A549 treated with CpdA at 1 μM for 4 hours (cell line): Measurements from ENCODE around the gene CCT6A. TPM values are rescaled to one million over a fixed set of nuclear protein-coding genes. Genes with fewer than 3 reads are reported as not detected.

Source experiments
- total RNA-seq: library from RNA; stranded (reverse); fragments of 200-300 nt; extraction: Qiagen RNA extraction; gene quantifications from 5 replicates; pipeline ENCODE4 v1.2.3, GENCODE V29; 2022; ENCODE audit warnings: low read depth

CCT6A gene, protein sequence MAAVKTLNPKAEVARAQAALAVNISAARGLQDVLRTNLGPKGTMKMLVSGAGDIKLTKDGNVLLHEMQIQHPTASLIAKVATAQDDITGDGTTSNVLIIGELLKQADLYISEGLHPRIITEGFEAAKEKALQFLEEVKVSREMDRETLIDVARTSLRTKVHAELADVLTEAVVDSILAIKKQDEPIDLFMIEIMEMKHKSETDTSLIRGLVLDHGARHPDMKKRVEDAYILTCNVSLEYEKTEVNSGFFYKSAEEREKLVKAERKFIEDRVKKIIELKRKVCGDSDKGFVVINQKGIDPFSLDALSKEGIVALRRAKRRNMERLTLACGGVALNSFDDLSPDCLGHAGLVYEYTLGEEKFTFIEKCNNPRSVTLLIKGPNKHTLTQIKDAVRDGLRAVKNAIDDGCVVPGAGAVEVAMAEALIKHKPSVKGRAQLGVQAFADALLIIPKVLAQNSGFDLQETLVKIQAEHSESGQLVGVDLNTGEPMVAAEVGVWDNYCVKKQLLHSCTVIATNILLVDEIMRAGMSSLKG
- 281 to 310 TPM (median 294 TPM) in 5 replicates for total RNA-seq

DNA sequence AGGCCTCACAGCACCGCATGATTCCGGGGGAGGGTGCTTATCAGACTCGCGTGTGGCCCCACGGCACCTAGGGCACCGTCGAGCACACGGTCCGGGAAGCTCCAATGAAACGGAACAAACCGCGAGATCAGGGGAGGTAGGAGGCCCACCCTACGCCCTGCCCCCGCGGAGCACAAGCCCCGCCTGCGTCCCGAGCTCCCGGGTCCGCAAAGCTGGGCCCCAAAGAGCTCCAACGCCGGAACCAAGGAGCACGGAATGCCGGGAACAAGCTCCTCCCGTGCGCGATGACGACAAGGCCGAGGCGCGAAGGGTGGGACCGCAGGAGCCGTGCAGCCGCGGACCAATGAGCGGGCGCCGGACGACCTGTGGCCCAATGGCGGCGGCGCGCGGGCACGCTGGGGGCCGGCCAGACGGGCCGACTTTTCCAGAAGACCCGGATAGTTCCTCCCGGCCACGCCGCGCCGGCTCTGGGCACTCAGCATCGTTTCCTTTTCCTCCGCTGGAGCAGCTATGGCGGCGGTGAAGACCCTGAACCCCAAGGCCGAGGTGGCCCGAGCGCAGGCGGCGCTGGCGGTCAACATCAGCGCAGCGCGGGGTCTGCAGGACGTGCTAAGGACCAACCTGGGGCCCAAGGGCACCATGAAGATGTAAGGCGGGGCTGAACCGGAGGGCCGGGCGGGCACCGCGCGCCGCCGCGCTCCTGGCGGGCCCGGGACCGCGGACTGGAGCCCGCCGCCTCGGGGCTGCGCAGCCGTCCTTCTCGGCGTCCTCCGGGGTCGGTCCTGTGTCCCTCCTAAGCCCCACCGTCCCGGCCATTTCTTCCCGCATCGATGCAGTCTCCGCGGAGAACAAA, at the start of gene CCT6A, which contains the start of gene PSPH:
TSS of gene CCT6A (plus strand) at position 427 of the 853 bp plus-strand sequence. CDS start at position 511, 84 bp downstream.
TSS of gene PSPH (minus strand) at position 106 of the 853 bp plus-strand sequence. CDS start 30,232 bp downstream, outside the sequence.

DNA sequence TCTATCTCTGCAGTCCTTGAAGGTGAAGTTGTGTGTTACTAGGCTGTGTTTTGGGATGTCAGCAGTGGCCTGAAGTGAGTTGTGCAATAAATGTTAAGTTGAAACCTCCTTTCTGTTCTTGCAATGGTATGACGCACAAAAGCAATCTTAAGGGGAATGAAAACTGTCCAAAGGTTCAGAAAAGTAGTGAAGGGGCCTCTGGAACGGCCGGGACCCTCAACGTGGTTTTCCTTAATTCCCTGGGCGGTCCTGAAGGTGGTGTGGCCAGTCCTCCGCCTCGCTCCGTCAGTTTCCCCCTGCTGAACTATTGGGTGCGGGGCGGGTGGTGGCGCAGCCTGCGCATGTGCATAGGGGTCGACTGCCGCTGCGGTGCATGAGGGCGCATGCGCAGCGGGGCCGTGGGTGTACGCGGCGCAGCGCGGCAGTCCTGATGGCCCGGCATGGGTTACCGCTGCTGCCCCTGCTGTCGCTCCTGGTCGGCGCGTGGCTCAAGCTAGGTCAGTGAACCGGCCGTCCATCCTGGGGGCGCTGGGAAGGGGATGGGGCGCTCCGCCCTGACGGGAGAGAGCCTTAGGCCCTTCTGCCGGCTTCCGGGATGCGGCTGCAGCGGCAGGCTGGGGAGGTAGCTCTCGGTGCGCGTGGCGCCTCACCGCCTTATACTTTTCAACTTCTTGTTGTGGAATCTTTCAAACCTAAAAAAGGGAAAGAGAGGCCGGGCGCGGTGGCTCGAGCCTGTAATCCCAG, 12.5 kb downstream of the CCT6A start, which contains the start of gene SUMF2:
TSS of gene SUMF2 (plus strand) at position 405 of the 744 bp plus-strand sequence. CDS start at position 431, 26 bp downstream.

DNA sequence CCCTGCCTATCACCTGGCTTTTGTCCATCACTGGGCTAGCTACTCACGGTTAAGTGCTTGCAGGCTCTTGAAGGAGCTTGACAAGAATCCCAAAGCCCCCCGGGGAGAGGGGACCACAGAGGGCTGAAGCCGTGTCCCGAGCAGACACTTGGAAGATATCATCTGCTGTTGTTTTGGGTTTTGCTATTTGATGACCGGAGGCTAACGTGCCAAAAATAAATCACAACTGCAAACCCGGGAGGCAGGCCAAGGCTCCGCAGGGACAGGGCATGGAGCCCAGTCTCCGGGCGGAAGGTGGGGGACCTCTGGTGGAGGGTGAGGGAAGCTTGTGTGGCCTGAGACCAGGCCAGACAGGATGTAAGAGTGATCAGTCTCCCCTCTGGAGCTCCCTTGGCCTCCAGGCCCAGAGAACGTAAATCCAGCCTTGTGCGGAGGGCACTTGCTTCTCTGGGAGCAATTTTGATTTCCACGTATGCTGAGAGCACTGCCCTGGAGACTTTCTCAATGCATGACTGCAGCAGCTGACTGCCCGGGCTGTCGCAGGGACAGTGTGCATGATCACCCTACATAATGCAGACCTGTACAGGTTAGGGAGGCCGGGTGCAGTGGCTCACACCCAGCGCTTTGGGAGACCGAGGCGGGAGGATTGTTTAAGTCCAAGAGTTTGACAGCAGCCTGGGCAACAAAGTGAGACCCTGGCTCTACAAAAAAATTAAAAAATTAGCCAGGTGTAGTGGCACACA, 41.4 kb downstream of the CCT6A start, which contains the start of gene PHKG1:
TSS of gene PHKG1 (minus strand) at position 164 of the 743 bp plus-strand sequence. CDS start 4,011 bp downstream, outside the sequence.

DNA sequence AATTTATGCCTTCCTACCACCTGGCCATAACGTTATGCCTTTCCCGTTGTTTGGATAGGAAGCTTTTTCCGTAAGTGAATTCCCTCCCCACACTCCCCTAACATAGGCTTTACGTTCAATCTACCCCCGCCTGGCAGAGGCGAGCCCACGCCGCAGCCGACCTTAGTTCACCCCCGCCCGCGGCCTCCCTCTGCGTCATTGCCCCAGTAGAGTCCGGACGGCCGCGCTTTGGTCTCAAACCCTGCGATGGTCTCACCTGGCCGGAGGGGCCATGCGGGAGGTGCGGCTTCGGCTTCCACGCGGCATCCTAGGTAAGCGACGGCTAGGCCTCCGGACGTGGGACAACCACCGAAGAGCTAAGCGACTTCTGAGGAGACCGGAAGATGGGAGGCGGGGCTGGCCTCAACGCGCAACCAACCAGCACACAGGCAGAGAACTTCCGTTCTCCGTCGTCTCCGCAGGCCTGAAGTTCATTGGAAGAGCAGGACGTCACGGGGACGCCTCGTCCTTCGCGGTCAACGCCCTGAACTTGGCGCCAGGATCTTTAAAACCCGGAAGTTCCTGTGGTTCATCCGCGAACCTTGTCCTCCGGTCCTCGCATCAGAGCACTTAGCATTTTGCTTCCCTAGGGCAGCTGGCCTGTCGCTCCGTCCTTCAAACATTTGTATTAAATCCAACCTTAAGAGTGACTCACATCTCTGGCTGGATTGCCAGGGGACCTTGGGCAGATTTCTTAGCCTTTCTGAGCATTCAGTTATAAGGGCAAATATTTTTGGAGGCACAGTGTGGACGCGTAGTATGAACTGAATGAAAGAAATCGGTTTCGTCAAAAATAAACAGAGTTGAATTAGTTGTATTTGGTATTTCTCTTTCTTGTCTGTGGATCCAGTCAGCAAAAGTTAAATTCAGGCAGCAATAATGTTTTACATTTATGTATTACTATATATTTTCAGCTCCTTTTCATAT, 54.8 kb downstream of the CCT6A start, which contains the start of gene CHCHD2:
TSS of gene CHCHD2 (minus strand) at position 369 of the 966 bp plus-strand sequence. CDS start at position 306, 63 bp downstream.

Other genes with a start within 250 kb of the CCT6A start
- not detected in 5 replicates for gene SEPTIN14, start 189.0 kb upstream of the CCT6A start, total RNA-seq
- 0.35 to 1.2 TPM (median 0.70 TPM) in 5 replicates for gene ZNF713, start 164.3 kb upstream of the CCT6A start, total RNA-seq
- 23.6 to 32.1 TPM (median 27.6 TPM) in 5 replicates for gene MRPS17, start 99.9 kb upstream of the CCT6A start, total RNA-seq
- 42.6 to 57.4 TPM (median 47.9 TPM) in 5 replicates for gene NIPSNAP2, start 87.2 kb upstream of the CCT6A start, total RNA-seq
- 26.1 to 33.1 TPM (median 28.6 TPM) in 5 replicates for gene PSPH, start 321 bp upstream of the CCT6A start, total RNA-seq
- 107 to 120 TPM (median 114 TPM) in 5 replicates for gene SUMF2, start 12.5 kb downstream of the CCT6A start, total RNA-seq
- 0.39 to 1.2 TPM (median 0.41 TPM) in 5 replicates for gene PHKG1, start 41.2 kb downstream of the CCT6A start, total RNA-seq
- 555 to 740 TPM (median 676 TPM) in 5 replicates for gene CHCHD2, start 54.7 kb downstream of the CCT6A start, total RNA-seq
- gene NUPR2, start 64.7 kb downstream of the CCT6A start, total RNA-seq, result not detected in 5 replicates